GM12892 (cell line): ENCODE data around the gene LDAH.

Experiments used
- POLR2A ChIP-seq: IDR thresholded peaks from 2 replicates; pipeline ENCODE4 v1.6.1; 2011; ENCODE audit warnings: low read depth, low read length, control low read depth
- POLR2AphosphoS5 ChIP-seq: IDR thresholded peaks from 2 replicates; pipeline ENCODE4 v1.6.1; 2011; ENCODE audit warnings: low read depth, low read length, control low read depth
- TAF1 ChIP-seq: IDR thresholded peaks from 2 replicates; pipeline ENCODE4 v1.6.1; 2011; ENCODE audit warnings: low read depth, mild to moderate bottlenecking, control low read depth, low read length, borderline replicate concordance

DNA sequence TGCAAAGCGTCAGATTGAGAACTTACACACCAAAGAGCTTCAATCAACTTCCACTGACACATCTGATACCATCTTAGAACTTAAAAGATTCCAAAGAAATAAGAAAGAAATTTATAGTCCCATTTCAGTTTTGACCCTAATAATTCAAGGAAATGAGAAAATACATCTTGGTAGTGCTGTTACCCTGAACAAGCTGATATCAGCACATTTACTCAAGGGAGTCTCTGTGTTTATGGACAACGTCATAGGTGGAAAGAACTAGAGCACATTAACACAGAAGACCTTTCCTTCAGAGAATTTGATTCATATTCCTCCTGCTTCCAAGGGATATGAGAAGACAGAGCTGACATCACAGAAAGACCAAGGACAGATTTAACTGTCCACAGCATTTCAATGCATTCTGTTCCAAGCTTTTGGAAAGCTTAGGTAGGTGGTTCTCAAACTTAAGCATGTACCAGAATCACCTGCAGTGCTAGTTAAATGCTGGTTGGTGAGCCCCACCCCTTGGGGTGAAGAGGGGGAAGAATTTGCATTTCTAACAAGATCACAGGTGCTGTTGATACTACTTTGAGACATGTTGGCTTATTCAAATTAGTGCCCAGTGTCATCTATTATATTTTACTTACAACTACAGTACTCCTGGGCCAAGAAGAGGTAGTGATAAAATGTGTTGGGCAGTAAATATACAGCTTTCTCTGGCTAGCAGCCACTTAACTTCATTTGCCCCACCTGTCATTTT lies 59.8 kb downstream of the LDAH start:
- TF ChIP-seq POLR2A (no peak), TAF1 (no peak), POLR2AphosphoS5 (no peak)
